ENCODE results near the gene ANKRD16. TPM values are rescaled to one million over a fixed set of nuclear protein-coding genes. Genes with fewer than 3 reads are reported as not detected.
"Not testable (repeated sequence)": the region's sequence is repeated elsewhere in the genome, so short reads cannot be mapped to it uniquely, and the experiment has no call there.

The ANKRD16 gene
- total and polyA plus RNA-seq, 2 of the 8 experiments (the other 6 are each of a cell fraction or from before 2014, with no cell fraction given): 8.2 to 12.7 TPM

GRCh38 chr10:5869156-5869555 lies 20.5 kb downstream of the ANKRD16 start (continued):
- TF ChIP-seq CTCF (IDR thresholded peaks at IDR 0.05; ENCODE audit: control extremely low read depth in 1 of 3, insufficient read depth in 1 of 3, low read depth in 1 of 3, low read length in 3 of 3) (no peak), GABPA (IDR thresholded peaks at IDR 0.05; ENCODE audit: borderline replicate concordance, insufficient read depth, low read length) (no peak), SUZ12 (IDR thresholded peaks at IDR 0.05; ENCODE audit: low read length) (no peak), BCL11A (IDR thresholded peaks at IDR 0.05; ENCODE audit: low read depth in 2 of 2, low read length in 2 of 2) (no peak), GTF2F1 (IDR thresholded peaks at IDR 0.05; ENCODE audit: borderline replicate concordance, low read depth, low read length) (no peak), PHF8 (conservative IDR thresholded peaks at IDR 0.05; ENCODE audit: low read depth, low read length) (no peak), TCF12 (IDR thresholded peaks at IDR 0.05; ENCODE audit: low read depth, low read length) (no peak), POU5F1 (IDR thresholded peaks at IDR 0.05; ENCODE audit: low read depth, low read length) (no peak)

GRCh38 chr10:5868383-5868782 lies 21.3 kb downstream of the ANKRD16 start:
- not testable (repeated sequence) for H3K27me3 ChIP-seq (replicated peaks in 1 of 4; ENCODE audit: control insufficient read depth in 3 of 4, extremely low read depth in 1 of 4, insufficient read depth in 3 of 4, low read length in 3 of 4); H4K20me1 ChIP-seq (replicated peaks in 1 of 2; ENCODE audit: control insufficient read depth in 1 of 2, insufficient read depth in 2 of 2, low read length in 2 of 2); H3K79me1 ChIP-seq (ENCODE audit: low read depth, low read length); H2BK20ac ChIP-seq (ENCODE audit: low read length); H3K23ac ChIP-seq (ENCODE audit: insufficient read length); H3K9ac ChIP-seq (replicated peaks in 1 of 4; ENCODE audit: extremely low read depth in 1 of 4, low read depth in 3 of 4, low read length in 3 of 4); FAIRE-seq; H2BK12ac ChIP-seq (ENCODE audit: low read depth, low read length); H2BK120ac ChIP-seq (replicated peaks; ENCODE audit: low read depth, low read length); DNase-seq (ENCODE audit: low read depth in 1 of 2, low spot score in 2 of 2); H3K4me2 ChIP-seq (ENCODE audit: insufficient read depth in 1 of 2, low read depth in 2 of 2, low read length in 2 of 2); H2BK15ac ChIP-seq (ENCODE audit: low read length); H3K14ac ChIP-seq (ENCODE audit: insufficient read length); H2BK5ac ChIP-seq (ENCODE audit: low read depth, low read length); H2AK5ac ChIP-seq (ENCODE audit: low read depth, low read length); H4K91ac ChIP-seq (replicated peaks; ENCODE audit: insufficient read length, low read length); H4K8ac ChIP-seq (ENCODE audit: extremely low read depth, insufficient read depth, low read length); H3K36me3 ChIP-seq (ENCODE audit: control insufficient read depth in 2 of 4, insufficient read depth in 4 of 4, low read length in 3 of 4); H3K18ac ChIP-seq (ENCODE audit: extremely low read depth, low read length); H3K4me1 ChIP-seq (replicated peaks in 1 of 4; ENCODE audit: control insufficient read depth in 3 of 4, insufficient read depth in 4 of 4, low read length in 3 of 4); H3K4me3 ChIP-seq (ENCODE audit: extremely low read depth in 1 of 4, insufficient read depth in 2 of 4, low read depth in 3 of 4, low read length in 4 of 4); H3K9me3 ChIP-seq (ENCODE audit: insufficient read depth in 2 of 2, low read depth in 1 of 2, low read length in 1 of 2); H4K5ac ChIP-seq (ENCODE audit: insufficient read length, low read depth, low read length); H3K56ac ChIP-seq (replicated peaks; ENCODE audit: insufficient read length, low read depth, low read length); H3K27ac ChIP-seq (ENCODE audit: low read depth, low read length); H3K23me2 ChIP-seq (ENCODE audit: low read depth, low read length); H3K4ac ChIP-seq (replicated peaks; ENCODE audit: insufficient read length, low read depth, low read length); H2AFZ ChIP-seq (ENCODE audit: low read length); H3K79me2 ChIP-seq (ENCODE audit: control insufficient read depth in 1 of 2, insufficient read depth in 2 of 2, low read length in 2 of 2)
- 82% methylated on average over 8 of the region's 8 CpGs; no CpG with 5 or more reads in 1 of the 2 experiments for WGBS, 2 experiments (ENCODE audit: extremely low coverage in 1 of 2, insufficient coverage in 1 of 2, insufficient read length in 1 of 2, insufficient replicate concordance in 2 of 2, low coverage in 1 of 2, low lambda C conversion rate in 2 of 2, missing lambda C conversion rate in 1 of 2)
- ChIA-PET POLR2A (ENCODE audit: partially characterized antibody) (interaction anchor here (1.9 to 3.6 kb wide), 3 partner anchors 9 to 21 kb away, joined by 5 to 14 read pairs (median 13); partner anchors contain the start of genes ANKRD16 and FBH1), CTCF (ENCODE audit: partially characterized antibody) (interaction anchor here (0.6 to 1.1 kb wide), 2 partner anchors 12 to 16 kb away, joined by 3 read pairs; no protein-coding TSS in a partner anchor)
